ENCODE data around the gene SOX10.
A peak's percentile ranks its signal among the peaks of the same experiment; 100 is the strongest.

The SOX10 gene

GRCh38 chr22:38016182-38017151 is 32.1 kb upstream of the SOX10 start:
- no peak for DNase-seq (ENCODE audit: low read depth)

DNA sequence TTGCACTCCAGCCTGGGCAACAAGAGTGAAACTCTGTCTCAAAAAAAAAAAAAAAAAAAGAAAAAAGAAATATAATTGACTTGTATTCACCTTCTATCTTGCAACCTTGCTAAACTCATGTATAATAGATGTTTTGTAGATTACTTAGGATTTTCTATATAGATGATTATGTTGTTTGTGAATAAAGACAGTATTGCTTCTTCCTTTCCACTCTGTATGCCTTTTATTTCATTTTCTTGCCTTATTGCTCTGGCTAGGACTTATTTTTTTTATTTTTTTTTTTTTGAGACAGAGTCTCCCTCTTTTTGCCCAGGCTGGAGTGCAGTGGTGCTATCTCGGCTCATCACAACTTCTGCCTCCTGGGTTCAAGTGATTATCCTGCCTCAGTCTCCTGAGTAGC is 29.7 kb upstream of the SOX10 start:
- DNase-seq (ENCODE audit: low read depth), result no peak

- DNase-seq (ENCODE audit: low read depth), result no peak
Observed at GRCh38 chr22:38012604-38013072, 28.3 kb upstream of the SOX10 start.

GRCh38 chr22:38009000-38009806 is 24.8 kb upstream of the SOX10 start:
- no peak for DNase-seq (ENCODE audit: low read depth)

DNA sequence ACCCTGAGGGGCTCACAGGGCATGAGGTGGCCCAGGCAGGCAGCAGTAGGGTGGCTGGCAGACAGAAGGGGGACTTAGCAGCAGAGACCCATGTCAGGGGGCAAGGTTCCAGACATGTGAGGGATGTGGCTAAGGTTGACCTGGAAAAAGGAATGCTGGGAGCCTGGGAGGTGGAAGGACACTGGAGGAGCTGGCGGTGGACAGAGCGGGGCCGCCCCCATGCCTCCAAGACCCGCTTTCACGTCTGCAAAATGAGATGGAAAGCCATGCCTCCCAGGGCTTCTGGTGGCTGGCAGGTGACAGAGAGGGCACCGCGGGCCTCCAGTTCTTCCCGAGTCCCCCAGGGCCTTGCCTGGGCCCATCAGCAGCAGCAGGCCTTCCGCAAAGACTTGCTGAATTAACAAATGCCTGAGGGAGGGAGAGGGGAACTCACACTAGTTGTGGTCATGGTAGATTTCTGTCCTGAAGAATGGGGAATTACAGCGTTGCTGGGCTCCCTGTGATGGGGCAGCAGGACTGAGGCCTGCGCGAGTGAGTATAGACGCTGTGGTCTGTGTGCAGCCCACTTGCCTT is 23.1 kb upstream of the SOX10 start:
- DNase-seq (ENCODE audit: low read depth), result no peak

GRCh38 chr22:38006906-38007305 is 22.6 kb upstream of the SOX10 start:
- DNase-seq (ENCODE audit: low read depth), result no peak

DNA sequence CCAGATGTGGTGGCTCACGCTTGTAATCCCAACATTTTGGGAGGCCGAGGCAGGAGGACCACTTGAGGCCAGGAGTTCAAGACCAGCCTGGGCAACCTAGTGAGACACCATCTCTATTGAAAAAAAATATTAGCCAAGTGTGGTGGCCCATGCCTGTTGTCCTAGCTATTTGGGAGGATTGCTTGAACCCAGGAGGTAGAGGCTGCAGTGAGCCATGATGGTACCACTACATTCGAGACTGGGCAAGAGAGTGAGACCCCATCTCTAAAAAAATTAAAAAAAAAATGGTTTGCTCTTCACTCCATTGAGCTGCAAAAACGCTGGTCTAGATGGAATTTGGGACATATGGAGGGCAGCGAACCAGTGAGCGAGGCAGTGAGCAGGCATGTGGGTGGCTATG is 21.6 kb upstream of the SOX10 start:
- no peak for DNase-seq (ENCODE audit: low read depth)

- no peak for DNase-seq (ENCODE audit: low read depth)
Observed at GRCh38 chr22:37999640-38000272, 15.4 kb upstream of the SOX10 start.

GRCh38 chr22:37999236-37999635 is 14.9 kb upstream of the SOX10 start:
- no peak for DNase-seq (ENCODE audit: low read depth)

- DNase-seq (ENCODE audit: low read depth), result no peak
Observed at GRCh38 chr22:37998543-37998942, 14.2 kb upstream of the SOX10 start.

- DNase-seq (ENCODE audit: low read depth), result no peak
Observed at GRCh38 chr22:37996515-37997246, 12.3 kb upstream of the SOX10 start.

DNA sequence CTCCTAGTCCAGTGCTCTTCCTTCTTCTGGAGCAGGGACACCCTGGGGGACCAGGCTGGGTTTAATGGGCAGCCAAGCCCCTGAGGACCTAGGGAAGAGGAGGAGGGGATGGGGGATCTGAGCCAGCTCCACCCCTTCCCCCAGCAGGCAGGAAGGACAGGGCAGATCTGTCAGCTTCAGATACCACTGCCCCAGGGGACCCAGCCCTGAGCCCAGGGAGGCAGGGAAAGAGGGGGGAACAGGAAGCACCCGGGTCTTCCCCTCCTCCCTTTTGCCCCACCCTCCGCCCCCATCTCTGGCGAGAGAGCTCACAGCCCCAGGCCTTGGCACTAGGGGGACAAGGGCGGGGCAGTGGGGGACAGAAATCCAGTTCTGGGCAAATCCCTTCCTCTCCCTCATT is 11.7 kb upstream of the SOX10 start:
- peak; percentile 91 for DNase-seq (ENCODE audit: low read depth)

DNA sequence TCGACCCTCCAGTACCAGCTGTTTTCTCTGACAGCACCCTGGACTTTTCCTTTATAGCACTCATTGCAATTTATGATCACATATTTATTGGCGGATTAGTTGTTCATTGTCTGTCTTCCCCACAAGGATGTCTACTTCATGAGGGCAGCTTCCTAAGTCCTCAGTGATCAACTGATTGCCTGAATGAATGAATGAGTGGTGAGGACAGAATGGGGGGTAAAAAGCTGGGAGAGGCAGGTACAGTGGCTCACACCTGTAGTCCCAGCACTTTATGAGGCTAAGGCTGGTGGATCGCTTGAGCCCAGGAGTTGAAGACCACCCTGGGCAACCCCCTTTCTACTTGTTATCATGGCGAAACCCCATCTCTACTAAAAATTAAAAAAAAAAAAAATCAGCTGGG is 11.1 kb upstream of the SOX10 start:
- no peak for DNase-seq (ENCODE audit: low read depth)

DNA sequence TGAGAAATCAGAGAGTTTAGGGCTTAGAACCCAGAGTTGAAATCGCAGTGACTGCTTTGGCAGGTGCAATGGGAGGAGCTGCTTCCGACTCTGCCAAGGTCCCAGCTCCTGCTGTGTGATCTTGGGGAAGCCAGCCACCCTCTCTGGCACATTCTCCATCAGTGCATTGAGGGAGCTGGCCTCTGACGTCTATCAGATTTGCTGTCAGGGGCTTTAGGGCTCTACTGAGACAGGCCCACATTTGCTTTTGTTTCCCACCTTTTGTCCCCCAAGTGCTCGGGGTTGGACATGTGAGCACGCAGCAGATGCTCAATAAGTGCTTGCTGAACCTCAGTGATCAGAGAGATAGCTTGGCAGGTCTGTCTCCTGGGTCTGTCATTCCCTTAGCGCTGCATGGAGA is 10.6 kb upstream of the SOX10 start:
- no peak for DNase-seq (ENCODE audit: low read depth)

- no peak for DNase-seq (ENCODE audit: low read depth)
Observed at GRCh38 chr22:37994049-37994448, 9.7 kb upstream of the SOX10 start.

GRCh38 chr22:37991731-37992442 is 7.5 kb upstream of the SOX10 start:
- DNase-seq (ENCODE audit: low read depth), result no peak

- no peak for DNase-seq (ENCODE audit: low read depth)
Observed at GRCh38 chr22:37990862-37991261, 6.5 kb upstream of the SOX10 start.

- DNase-seq (ENCODE audit: low read depth), result no peak
Observed at GRCh38 chr22:37990301-37990700, 5.9 kb upstream of the SOX10 start.

DNA sequence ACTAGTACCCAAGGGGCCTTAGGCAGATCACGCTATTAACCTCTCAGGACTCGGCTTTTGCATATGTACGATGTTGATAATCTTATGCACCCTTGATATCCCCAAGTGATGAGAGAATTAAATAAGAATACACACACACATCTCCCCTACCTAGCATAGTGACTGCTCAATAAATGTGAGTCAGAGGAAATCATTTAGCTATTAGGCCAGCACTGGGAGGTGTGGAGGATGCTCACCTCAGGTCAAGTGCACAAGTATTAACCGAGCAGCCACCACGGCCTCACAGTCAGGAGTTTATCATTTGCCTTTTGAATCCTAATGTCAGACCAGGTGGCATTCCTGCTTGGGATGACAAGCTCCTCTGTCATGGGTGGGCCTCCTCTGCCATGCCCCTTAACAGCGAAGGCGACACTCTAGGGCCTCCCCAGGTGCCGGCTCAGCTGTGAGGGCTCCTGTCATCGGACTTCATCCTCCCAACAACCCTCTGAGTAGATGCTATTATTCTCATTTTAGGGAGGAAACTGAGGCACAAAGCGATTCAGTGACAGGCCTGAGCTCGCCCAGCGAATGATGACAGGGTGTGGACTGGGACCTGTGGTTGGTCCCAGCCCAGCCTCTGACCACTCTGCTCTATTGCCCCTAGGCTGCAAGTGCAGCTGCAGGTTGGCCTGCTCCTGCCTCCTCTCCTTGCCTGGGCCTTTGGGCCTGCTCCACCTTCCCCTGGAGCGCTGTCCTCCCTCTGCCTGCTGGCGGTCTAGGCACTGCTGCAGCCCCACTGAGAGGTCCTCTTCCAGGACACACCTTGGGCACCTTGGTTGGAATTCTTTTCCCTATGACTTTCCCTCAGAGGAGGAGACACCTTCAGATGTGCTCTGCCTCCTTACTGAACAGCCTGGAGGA is 5.0 kb upstream of the SOX10 start:
- DNase-seq (ENCODE audit: low read depth), result no peak

DNA sequence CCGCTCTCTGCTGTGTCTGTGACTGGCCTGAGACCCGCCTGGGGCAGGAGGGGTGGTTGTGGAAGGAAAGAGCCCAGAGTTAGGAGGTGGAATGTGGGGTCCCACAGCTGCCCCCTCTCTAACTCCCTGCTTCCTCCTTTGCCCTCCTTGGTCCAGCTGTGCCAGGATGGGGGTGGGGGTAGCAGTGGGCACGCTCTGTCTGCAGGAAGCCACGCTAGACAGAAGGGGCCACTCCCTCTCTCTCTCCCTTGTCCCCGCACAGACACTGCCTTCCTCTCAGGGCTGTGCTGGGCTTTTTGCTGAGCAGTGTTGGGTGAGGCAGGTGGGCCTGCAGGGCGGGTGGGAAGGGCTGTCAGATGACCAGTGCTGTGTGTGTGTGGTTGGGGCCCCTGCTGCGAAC is 2.0 kb upstream of the SOX10 start:
- no peak for DNase-seq (ENCODE audit: low read depth)

Measured in CMK (cell line).